Ishikawa (cell line): ENCODE data around the gene PPM1E.

ENCODE experiments used
- CEBPB ChIP-seq: IDR thresholded peaks from 2 replicates; pipeline ENCODE4 v1.6.1; 2012
- EGR1 ChIP-seq: IDR thresholded peaks from 2 replicates; pipeline ENCODE4 v1.6.1; 2012
- FOXM1 ChIP-seq: IDR thresholded peaks from 2 replicates; pipeline ENCODE4 v1.6.1; 2012; ENCODE audit warnings: low read depth, borderline replicate concordance
- MAX ChIP-seq: IDR thresholded peaks from 2 replicates; pipeline ENCODE4 v1.6.1; 2012
- RAD21 ChIP-seq: IDR thresholded peaks from 2 replicates; pipeline ENCODE4 v1.6.1; 2012; ENCODE audit warnings: low read depth
- REST ChIP-seq: IDR thresholded peaks from 2 replicates; pipeline ENCODE4 v1.6.1; 2012; ENCODE audit warnings: low read depth, mild to moderate bottlenecking
- TAF1 ChIP-seq: IDR thresholded peaks from 2 replicates; pipeline ENCODE4 v1.6.1; 2012; ENCODE audit warnings: low read depth, mild to moderate bottlenecking
- YY1 ChIP-seq: IDR thresholded peaks from 2 replicates; pipeline ENCODE4 v1.6.1; 2012; ENCODE audit warnings: low read depth

- no peak for TF ChIP-seq FOXM1
- no peak for TF ChIP-seq MAX
- no peak for TF ChIP-seq REST
- no peak for TF ChIP-seq EGR1
- no peak for TF ChIP-seq YY1
- TF ChIP-seq CEBPB: no peak
- no peak for TF ChIP-seq TAF1
- TF ChIP-seq RAD21: no peak
These were observed 243.2 kb downstream of the PPM1E start for GRCh38 chr17:58998871-58999270.
